Tibial nerve (tissue), 4 donors: ENCODE data around the gene PIH1D1. TPM values are rescaled to one million over a fixed set of nuclear protein-coding genes. Genes with fewer than 3 reads are reported as not detected.

ENCODE experiments used
- DNase-seq, 2 donors: peaks; one replicate each; pipeline ENCODE4 v3.0.0-alpha.2; 2019; ENCODE audit warnings: low spot score in 2 of 2
- H3K27ac ChIP-seq, 4 donors: fragments of 200-600 bp; sonication (generic) in 3 of 4; one replicate each; pipeline ENCODE4 v1.5.1; 2017 to 2019; ENCODE audit warnings: mild to moderate bottlenecking in 1 of 4
- H3K27me3 ChIP-seq, 2 donors: fragments of 200-600 bp; sonication (generic) in 1 of 2; one replicate each; pipeline versions ENCODE4 v1.5.1 to v1.6.0; 2017 to 2019
- H3K36me3 ChIP-seq, 3 donors: fragments of 200-600 bp; sonication (generic); one replicate each; pipeline ENCODE4 v1.5.1; 2018 to 2019
- H3K4me1 ChIP-seq, 4 donors: fragments of 200-600 bp; sonication (generic) in 3 of 4; one replicate each; pipeline ENCODE4 v1.5.1; 2017 to 2019
- H3K4me3 ChIP-seq, 4 donors: fragments of 200-600 bp; sonication (generic) in 3 of 4; one replicate each; pipeline ENCODE4 v1.5.1; 2017 to 2019; ENCODE audit warnings: mild to moderate bottlenecking in 1 of 4, moderate library complexity in 1 of 4
- H3K9me3 ChIP-seq, 4 donors: fragments of 200-600 bp; sonication (generic) in 3 of 4; one replicate each; pipeline ENCODE4 v1.5.1; 2017 to 2019
- EP300 ChIP-seq, 2 donors: sonication (generic); formaldehyde crosslinking; IDR thresholded peaks; one replicate each; pipeline ENCODE4 v1.6.1; 2017; ENCODE audit warnings: antibody characterized with exemption in 2 of 2, mild to moderate bottlenecking in 1 of 2
- POLR2A ChIP-seq, 2 donors: fragments of 450-650 bp; IDR thresholded peaks; one replicate each; pipeline ENCODE4 v1.6.1; 2017; ENCODE audit warnings: antibody characterized with exemption in 2 of 2, mild to moderate bottlenecking in 2 of 2, moderate library complexity in 2 of 2
- WGBS, 2 donors: methylation state at CpG; one replicate each; pipeline ENCODE4 v1.1.5; 2018; 5-methylcytosine and 5-hydroxymethylcytosine counted together
- total RNA-seq, 4 donors: library from RNA; depleted of rRNA; stranded (reverse); fragments of >200 nt; gene quantifications; one replicate each; pipeline ENCODE4 v1.1.0, GENCODE V29; 2016
- TF ChIP-seq, protein P1 (sequence below), 5 experiments: fragments of 200-600 bp in 3 of 5; fragments of 450-650 bp in 2 of 5; sonication (generic) in 3 of 5; IDR thresholded peaks; one replicate each; pipeline ENCODE4 v1.5.1; 2016 to 2019; ENCODE audit warnings: antibody characterized with exemption in 5 of 5, mild to moderate bottlenecking in 3 of 5, moderate library complexity in 2 of 5

PIH1D1 gene
- total RNA-seq, 4 donors from 2014 or later: 85.0 to 128 (median 110) TPM

DNA sequence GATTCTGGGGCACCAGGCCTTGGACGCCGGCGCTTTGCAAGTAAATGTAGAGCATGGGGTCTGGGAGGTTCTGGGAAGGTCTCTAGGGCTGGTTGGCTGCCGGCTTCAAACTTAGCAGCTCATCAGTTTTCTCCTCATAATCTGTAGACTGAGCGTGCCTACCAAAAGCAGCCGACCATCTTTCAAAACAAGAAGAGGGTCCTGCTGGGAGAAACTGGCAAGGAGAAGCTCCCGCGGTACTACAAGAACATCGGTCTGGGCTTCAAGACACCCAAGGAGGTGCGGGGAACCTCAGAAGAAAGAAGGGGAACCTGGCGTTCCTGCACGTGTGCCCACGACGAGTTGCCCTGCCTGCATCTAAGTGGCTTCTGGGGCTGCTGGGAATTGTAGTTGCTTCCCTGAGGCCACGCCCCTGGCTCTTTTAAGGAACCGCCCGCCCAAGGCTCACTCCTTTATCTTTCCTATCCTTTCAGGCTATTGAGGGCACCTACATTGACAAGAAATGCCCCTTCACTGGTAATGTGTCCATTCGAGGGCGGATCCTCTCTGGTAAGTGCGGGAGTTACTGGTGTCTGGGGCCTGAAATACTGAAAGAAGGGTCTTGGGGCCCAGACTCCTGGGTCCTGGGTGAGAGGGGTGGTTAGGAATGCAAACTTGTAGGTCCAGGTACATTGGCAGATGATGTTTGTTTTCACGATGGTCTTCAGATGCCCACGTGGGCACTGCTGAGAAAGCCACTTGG, 45.6 kb upstream of the PIH1D1 start:
- H3K27ac ChIP-seq: peak overlapping the region; percentile 94 to 97 (median 97)
- 23% methylated on average over 22 of the region's 22 CpGs for WGBS, 2 donors
- no peaks in the 10 kb centered on the region for H3K27me3 ChIP-seq
- DNase-seq: peak; percentile 51 to 64
- H3K9me3 ChIP-seq: no peaks in the 10 kb centered on the region
- H3K4me1 ChIP-seq: peaks cover 6 to 58% (median 23%) of the 10 kb centered on the region in 4 donors
- peak overlapping the region; percentile 79 to 96 (median 86) for H3K4me3 ChIP-seq
- peaks cover 4 to 48% (median 30%) of the 10 kb centered on the region in 3 donors for H3K36me3 ChIP-seq
- peak in 1 of 2 donors; percentile 41 for TF ChIP-seq POLR2A (IDR thresholded peaks at IDR 0.05)
- TF ChIP-seq EP300 (IDR thresholded peaks at IDR 0.05): no peak

DNA sequence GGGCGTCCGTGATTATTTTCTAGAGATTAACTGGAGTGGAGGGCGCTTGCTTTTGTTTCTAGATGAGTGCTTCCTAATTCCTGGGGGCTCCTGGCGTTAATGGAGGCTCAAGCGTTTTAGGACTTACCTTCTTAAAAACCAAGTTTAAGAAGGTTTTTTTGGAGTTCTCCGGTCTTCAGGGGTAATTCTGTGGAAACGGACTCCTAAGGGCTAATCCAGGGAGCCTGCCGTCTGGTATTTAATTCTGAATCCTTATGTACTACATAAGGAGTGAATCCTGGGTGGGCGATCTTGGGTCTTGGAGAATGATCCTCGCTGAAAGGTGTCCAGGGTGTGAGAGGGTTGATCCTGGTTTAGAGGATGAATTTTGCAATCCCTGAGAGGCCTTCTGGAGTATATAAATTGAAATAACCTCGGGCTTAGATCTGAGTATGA, 45.0 kb upstream of the PIH1D1 start:
- 0 to 1% methylated on average over 11 of the region's 11 CpGs for WGBS, 2 donors
- Histone ChIP-seq H3K36me3 (peaks cover 4 to 54% (median 36%) of the 10 kb centered on the region in 3 donors), H3K9me3 (no peaks in the 10 kb centered on the region), H3K4me1 (peaks cover 6 to 56% (median 22%) of the 10 kb centered on the region in 4 donors), H3K4me3 (peak overlapping the region; percentile 79 to 96 (median 86)), H3K27me3 (no peaks in the 10 kb centered on the region), H3K27ac (peak overlapping the region; percentile 94 to 97 (median 97))
- no peak for TF ChIP-seq EP300 (IDR thresholded peaks at IDR 0.05)
- TF ChIP-seq, protein P1, sequence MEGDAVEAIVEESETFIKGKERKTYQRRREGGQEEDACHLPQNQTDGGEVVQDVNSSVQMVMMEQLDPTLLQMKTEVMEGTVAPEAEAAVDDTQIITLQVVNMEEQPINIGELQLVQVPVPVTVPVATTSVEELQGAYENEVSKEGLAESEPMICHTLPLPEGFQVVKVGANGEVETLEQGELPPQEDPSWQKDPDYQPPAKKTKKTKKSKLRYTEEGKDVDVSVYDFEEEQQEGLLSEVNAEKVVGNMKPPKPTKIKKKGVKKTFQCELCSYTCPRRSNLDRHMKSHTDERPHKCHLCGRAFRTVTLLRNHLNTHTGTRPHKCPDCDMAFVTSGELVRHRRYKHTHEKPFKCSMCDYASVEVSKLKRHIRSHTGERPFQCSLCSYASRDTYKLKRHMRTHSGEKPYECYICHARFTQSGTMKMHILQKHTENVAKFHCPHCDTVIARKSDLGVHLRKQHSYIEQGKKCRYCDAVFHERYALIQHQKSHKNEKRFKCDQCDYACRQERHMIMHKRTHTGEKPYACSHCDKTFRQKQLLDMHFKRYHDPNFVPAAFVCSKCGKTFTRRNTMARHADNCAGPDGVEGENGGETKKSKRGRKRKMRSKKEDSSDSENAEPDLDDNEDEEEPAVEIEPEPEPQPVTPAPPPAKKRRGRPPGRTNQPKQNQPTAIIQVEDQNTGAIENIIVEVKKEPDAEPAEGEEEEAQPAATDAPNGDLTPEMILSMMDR (IDR thresholded peaks at IDR 0.05): no peak
- no peak for TF ChIP-seq POLR2A (IDR thresholded peaks at IDR 0.05)
- DNase-seq: no peak

DNA sequence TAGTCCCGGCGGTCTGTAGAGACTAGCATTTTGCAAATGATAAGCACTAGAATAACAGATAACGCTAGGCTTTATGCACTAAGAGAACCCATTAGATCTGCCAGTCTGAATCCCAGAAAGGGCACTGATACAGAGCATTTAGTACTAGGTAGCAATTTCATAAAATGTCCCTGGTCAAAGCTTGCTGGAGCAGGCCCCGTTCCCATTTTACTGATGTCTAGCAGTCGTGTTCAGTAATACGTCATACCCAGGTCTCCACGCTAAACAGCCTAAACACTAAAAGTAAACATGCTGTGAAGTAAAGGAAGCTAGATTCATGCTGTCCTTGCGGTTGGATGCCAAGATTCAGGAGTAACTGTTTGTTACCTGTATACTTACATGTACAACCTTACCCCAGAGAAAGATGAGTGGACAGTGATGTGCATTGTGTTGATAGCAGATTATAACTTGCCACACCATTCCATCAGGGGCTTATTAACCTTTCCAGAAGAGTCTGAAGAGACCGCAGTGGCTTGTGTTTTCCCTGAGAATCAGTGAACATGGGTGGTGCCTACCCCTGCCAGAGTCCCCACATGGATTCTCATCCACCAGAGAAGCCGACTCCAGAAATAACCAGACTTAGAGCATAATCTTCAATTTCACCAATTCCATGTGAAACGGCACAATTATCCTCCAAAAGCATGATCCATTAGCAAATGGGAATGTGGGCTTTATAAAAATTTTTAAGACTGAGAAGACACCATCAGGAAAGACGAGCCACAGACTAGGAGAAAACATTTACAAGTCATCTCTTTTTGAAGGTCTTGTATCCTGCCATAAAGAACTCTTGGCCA, 41.2 kb upstream of the PIH1D1 start:
- H3K27me3 ChIP-seq: no peaks in the 10 kb centered on the region
- H3K36me3 ChIP-seq: peaks cover 9 to 51% (median 31%) of the 10 kb centered on the region in 3 donors
- no peak overlapping the region for H3K4me3 ChIP-seq
- TF ChIP-seq EP300 (IDR thresholded peaks at IDR 0.05) (peak in 1 of 2 donors; percentile 9), POLR2A (IDR thresholded peaks at IDR 0.05) (no peak)
- H3K4me1 ChIP-seq: peaks cover 3 to 48% (median 28%) of the 10 kb centered on the region in 4 donors
- WGBS, 2 donors: 71 to 73% methylated on average over 12 of the region's 12 CpGs
- no peak for DNase-seq
- H3K9me3 ChIP-seq: no peaks in the 10 kb centered on the region
- H3K27ac ChIP-seq: peak overlapping the region in 1 of 4 donors; percentile 14

DNA sequence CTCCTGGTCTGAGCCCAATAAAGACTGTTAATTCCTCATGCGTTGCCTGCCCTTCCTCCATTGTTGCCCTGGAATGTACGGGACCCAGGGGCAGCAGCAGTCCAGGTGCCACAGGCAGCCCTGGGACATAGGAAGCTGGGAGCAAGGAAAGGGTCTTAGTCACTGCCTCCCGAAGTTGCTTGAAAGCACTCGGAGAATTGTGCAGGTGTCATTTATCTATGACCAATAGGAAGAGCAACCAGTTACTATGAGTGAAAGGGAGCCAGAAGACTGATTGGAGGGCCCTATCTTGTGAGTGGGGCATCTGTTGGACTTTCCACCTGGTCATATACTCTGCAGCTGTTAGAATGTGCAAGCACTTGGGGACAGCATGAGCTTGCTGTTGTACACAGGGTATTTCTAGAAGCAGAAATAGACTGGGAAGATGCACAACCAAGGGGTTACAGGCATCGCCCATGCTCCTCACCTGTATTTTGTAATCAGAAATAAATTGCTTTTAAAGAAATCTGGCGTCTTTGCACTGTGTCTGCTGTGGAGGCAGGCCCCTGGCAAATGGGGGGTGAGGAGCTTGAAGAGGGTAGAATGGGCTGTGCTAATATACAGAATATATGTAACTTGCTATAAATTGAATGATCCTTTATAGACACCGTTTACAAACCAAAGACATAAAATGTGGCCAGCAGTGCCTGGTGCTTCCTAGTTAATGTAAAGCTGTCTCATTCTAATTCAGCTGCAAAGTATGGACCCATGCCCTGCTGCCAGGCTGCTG, 40.4 kb upstream of the PIH1D1 start:
- no peak for DNase-seq
- 66 to 80% methylated on average over 7 of the region's 7 CpGs for WGBS, 2 donors
- no peak overlapping the region for H3K4me3 ChIP-seq
- H3K27me3 ChIP-seq: no peaks in the 10 kb centered on the region
- peaks cover 7 to 43% (median 27%) of the 10 kb centered on the region in 3 donors for H3K36me3 ChIP-seq
- no peak overlapping the region for H3K27ac ChIP-seq
- H3K4me1 ChIP-seq: peaks cover 0 to 41% (median 21%) of the 10 kb centered on the region in 4 donors
- TF ChIP-seq POLR2A (IDR thresholded peaks at IDR 0.05): no peak
- no peak for TF ChIP-seq EP300 (IDR thresholded peaks at IDR 0.05)
- no peaks in the 10 kb centered on the region for H3K9me3 ChIP-seq

DNA sequence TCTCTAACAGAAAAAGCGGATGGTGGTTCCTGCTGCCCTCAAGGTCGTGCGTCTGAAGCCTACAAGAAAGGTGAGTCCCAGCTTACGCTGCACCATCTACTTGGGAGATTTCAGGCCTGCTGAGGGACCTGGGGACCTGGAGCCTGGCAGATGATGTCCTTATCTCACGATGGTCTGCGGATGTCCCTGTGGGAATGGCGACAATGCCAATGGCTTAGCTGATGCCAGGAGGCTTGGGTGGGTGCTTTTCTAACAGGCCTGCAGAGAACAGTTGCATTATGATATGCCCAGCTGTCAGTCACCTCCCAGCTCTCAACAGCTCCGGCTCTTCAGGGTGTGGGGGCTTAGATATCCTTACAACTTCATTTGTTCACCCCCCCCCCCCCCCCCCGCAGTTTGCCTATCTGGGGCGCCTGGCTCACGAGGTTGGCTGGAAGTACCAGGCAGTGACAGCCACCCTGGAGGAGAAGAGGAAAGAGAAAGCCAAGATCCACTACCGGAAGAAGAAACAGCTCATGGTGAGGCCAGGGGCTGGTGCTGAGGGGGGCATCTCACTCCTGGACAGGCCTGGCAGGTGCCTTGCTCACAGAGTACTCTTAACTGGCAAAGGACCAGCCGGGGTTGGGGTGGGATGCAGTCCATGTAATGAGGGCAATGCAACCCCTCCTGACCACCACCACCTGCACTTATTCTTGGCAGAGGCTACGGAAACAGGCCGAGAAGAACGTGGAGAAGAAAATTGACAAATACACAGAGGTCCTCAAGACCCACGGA, 39.6 kb upstream of the PIH1D1 start:
- TF ChIP-seq POLR2A (IDR thresholded peaks at IDR 0.05): no peak
- no peak for TF ChIP-seq EP300 (IDR thresholded peaks at IDR 0.05)
- TF ChIP-seq, protein P1 (IDR thresholded peaks at IDR 0.05): no peak
- Histone ChIP-seq H3K36me3 (peaks cover 7 to 43% (median 27%) of the 10 kb centered on the region in 3 donors), H3K27me3 (no peaks in the 10 kb centered on the region), H3K4me1 (peaks cover 0 to 43% (median 20%) of the 10 kb centered on the region in 4 donors), H3K9me3 (no peaks in the 10 kb centered on the region), H3K4me3 (no peak overlapping the region), H3K27ac (peak overlapping the region in 2 of 4 donors; percentile 18 to 20)
- 73 to 80% methylated on average over 15 to 17 of the region's 17 CpGs for WGBS, 2 donors
- no peak for DNase-seq
